ENCODE measurements around the gene RPS28.
A peak's percentile ranks its signal among the peaks of the same experiment; 100 is the strongest.
"Not testable (repeated sequence)": the region's sequence is repeated elsewhere in the genome, so short reads cannot be mapped to it uniquely, and the experiment has no call there.

Gene RPS28

DNA sequence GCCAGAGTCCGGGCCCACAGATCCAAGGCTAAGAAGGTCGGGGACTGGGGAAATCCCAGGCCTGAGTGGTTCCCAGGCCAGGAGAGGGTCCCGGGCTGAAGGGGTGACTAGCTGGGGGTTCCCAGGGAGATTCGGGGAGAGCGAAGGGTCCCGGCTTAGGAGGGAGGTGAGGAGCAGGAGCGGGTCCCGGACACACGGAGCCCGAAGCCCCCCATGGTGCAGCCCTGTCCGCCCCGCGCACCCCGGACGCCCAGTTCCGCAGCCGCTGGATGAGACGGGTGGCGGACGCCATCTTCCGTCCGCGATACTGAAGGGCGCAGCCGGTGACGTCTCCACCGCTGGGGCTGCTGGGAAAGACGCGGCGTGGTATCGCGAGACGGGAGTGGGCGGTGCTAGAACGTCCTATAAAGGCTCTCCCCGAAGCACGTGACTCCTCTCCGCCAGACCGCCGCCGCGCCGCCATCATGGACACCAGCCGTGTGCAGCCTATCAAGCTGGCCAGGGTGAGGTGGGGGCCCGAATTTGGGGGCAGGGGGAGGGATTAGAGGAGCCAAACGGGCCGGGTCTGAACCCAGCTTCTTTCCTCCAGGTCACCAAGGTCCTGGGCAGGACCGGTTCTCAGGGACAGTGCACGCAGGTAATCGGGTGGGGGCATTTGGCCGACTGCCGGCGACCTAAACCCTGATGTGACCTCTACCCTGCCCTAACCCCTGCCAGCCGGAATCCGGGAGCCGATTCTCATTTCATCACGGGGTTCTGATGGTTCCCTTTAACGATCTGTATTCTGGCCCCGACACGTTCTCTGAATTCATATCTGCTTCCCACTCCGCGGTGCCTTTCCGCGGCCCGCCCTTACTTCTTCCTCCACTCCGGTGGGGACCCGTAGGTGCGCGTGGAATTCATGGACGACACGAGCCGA lies at the start of gene RPS28, which contains the start of gene NDUFA7:
TSS of gene RPS28 (plus strand) at position 430 of the 919 bp plus-strand sequence. CDS start at position 465, 35 bp downstream.
TSS of gene NDUFA7 (minus strand) at position 309 of the 919 bp plus-strand sequence. CDS start at position 292, 17 bp downstream.
- no peak for FAIRE-seq

DNA sequence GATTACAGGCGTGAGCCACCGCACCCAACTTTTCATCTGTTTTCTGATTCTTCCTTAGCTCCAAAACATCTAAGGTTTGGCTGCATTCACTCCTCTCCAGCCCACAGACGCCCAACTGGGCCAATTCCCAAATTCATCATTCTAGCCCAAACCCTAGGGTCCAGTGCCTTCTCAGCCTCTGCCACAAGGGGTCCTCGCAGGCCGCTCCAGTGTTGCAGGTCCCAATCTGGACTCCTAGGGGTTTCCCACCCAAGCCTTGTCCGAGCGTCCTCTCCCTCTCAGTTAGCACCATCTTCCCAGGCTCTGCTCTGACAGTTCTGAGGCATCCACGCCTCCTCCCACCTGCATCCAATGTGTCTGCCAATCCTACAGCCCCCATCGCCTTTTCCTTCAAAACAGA lies 44.8 kb upstream of the RPS28 start:
- not testable (repeated sequence) for FAIRE-seq

DNA sequence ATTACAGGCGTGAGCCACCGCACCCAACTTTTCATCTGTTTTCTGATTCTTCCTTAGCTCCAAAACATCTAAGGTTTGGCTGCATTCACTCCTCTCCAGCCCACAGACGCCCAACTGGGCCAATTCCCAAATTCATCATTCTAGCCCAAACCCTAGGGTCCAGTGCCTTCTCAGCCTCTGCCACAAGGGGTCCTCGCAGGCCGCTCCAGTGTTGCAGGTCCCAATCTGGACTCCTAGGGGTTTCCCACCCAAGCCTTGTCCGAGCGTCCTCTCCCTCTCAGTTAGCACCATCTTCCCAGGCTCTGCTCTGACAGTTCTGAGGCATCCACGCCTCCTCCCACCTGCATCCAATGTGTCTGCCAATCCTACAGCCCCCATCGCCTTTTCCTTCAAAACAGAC lies 30.0 kb upstream of the RPS28 start:
- FAIRE-seq, result not testable (repeated sequence)

- no peak for FAIRE-seq
These were observed 19.0 kb upstream of the RPS28 start for GRCh38 chr19:8302357-8302691.

DNA sequence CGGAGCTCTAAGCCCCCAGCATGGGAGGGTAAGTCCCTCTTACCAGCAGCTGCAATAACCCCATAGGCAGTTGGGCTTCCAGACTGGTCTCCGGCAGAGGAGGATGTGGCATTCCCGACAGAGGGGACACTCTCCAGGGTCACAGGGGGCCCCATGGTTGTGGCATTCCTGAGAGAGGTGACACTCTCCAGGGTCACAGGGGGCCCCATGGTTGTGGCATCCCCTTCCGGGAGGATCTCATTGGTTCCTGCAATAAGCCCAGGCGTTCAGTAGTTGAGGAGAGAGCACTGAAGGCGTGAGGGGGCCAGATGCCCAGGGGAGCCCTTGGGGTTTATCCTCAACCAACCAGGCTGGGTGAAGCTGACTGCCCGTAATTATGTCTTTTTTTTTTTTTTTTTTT lies 18.6 kb upstream of the RPS28 start:
- no peak for FAIRE-seq

DNA sequence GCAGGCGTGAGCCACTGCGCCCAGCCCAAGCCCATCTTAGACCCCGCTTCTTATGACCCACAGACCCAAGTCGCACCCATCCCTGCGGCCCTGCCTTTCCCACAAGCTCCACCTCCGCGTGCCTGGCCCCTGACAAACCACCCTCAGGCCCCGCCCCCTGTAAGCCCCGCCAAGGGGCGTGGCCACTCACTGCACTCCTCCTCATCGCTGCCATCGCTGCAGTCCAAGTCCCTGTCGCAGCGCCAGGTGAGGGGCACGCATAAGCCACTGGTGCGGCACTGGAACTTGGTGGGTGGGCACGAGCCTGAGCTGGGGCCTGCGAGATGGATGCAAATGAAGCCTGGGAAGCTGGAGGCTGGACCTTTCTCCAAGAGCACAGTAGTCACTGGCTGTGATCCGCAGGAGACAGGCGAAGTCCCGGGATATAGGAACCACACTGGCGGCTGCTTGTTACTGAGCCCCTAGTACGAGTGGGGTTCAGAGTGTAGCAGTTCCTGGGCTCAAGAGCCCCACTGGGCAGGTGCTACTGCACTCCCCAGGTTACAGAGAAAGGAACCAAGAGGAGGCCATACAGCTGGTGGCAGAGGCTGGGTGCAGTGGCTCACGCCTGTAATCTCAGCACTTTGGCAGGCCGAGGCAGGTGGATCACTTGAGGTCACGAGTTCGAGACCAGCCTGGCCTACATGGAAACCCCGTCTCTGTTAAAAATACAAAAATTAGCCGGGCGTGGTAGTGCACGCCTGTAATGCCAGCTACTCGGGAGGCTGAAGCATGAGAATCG lies 16.3 kb upstream of the RPS28 start:
- no peak for FAIRE-seq

DNA sequence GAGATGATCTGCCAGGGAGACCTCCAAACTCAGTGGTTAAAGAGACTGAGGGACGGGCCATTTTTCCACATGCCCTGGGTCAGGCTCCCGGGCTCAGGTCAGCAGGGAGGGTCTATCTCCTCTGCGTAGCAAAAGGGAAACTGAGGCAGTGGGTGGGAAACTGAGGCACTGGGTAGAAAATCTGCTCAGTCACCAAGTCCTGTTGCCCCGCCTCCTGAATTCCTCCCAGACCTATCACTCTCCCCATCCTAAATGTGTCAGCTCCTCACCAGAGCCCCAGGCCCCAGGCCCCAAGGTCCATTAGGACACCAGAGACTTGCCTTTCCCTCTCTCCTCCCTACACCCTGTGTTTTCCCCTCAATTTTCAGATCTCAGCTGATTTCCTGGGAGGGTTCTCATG lies 15.5 kb upstream of the RPS28 start:
- FAIRE-seq, result no peak

DNA sequence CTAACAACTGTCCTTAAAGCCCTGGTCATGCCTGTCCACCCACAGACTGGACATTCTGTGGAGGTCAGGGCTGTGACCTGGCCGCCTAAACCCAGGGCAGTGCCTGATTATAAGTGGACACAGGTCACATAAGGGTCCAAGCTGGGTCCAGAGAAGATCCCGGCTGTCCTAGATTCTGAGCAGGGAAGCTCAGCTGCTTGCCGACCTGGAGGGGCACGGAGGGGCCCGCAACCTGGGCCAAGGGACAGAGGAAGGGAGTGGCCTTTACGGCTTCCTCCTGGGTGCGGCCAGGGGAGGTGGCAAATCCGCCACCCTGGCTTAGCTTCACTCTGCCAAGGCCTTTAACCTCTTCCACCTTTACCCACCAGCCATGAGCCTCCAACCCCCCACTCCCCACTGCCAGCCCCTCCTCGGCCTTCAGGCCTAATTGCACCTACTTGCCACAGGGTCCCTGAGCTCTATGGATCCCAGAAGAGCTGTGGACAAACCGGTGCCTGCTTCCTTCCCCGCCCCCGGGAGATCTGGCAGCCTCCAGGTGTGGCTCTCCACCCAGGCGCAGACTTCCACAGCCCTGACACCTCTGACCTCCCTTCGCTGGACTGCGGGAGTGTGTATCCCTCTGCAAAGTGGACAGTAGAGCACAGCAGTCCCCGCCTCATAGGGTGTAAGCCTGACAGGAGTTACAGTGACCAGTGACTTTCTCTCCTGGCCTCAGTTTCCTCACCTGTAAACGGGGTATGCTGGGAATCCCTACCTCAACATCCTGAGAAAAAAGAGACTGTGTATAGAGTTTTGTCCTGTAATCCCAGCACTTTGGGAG lies 14.9 kb upstream of the RPS28 start:
- FAIRE-seq, result no peak

- no peak for FAIRE-seq
These were observed 13.8 kb upstream of the RPS28 start for GRCh38 chr19:8307400-8307964.

DNA sequence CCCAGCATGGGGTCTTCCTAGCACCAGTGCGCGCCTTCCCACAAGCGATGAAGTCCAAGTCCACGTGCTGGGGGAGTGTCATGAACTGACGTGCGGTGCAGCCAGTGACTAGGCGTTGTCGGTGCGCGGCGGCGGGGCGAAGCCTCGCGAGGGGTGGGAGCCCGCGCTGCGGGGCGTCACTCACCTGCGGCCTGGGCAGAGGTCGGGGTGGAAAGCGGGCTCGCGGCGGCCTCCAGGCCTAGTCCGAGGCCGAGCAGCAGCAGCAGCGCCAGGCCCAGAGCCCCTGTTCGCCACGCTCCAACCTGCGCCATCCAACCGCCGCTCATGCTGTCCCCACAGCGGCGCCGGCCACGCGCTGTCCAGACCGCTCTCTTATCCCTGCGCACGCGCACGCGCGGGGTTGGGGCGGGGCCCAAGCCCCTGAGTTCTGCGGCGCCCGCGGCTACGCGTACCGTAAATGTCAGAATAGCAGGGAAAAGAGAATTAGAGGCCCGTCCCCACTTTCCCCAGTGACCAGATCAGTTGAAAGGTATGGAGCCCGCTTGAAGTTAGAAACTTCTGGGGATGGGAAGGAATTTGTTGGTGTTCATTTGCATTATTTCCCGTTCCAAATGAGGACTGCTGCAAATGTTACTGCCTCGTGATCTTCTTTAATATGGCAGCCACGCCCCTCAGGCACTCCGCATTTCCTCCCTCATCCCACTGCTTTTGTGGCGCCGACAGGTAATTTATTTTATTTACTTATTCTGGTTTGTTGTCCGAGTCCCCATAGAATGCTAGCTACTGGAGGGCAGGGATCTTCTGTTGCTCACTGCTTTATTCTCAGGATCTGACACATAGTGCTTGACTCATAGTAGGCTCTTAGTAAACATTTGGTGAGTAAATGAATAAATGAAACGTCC lies 13.1 kb upstream of the RPS28 start, which contains the start of gene CD320:
TSS of gene CD320 (minus strand) at position 394 of the 902 bp plus-strand sequence. CDS start at position 326, 68 bp downstream.
- peak; percentile 9 for FAIRE-seq

DNA sequence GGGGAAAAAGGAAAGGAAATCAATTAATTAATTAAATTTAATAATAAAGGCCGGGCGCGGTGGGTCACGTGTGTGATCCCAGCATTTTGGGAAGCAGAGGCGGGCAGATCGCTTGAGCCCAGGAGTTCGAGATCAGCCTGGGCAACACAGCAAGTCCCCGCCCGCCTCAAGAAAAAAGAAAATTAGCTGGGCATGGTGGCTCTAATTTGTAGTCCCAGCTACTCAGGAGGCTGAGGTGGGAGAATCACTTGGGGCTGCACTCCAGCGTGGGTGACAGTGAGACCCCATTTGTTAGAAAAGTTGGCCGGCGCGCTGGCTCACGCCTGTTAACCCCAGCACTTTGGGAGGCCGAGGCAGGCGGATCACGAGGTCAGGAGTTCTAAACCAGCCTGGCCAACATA lies 12.4 kb upstream of the RPS28 start:
- FAIRE-seq, result no peak

DNA sequence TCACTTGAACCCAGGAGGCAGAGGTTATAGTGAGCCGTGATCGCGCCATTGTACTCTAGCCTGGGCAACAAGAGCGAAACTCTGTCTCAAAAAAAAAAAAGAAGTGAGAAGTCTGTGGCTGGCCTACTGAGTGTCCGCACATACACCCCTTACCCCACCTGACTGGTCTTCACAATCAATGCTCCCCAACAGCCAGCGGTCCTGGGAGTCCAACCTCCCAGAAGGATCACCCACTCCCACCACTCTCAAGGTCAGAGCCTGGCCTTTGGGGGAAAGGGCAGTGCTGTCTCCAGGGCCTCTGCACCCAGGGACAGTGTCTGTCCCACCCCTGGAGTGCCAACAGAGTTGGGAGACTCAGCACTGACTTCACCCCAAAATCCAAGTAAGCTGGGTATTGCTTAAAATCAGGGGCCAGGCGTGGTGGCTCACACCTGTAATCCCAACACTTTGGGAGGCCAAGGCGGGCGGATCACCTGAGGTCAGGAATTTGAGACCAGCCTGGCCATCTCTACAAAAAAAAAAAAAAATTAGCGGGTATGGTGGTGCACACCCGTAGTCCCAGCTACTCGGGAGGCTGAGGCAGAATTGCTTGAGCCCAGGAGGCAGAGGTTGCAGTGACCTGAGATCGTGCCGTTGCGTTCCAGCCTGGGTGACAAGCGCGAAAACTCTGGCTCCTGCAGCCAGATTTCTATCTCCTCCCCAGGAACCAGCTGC lies 10.8 kb upstream of the RPS28 start:
- FAIRE-seq, result no peak

- FAIRE-seq, result no peak
These were observed 9.6 kb upstream of the RPS28 start for GRCh38 chr19:8311461-8312260.

- FAIRE-seq, result not testable (repeated sequence)
These were observed 6.2 kb upstream of the RPS28 start for GRCh38 chr19:8314981-8315640.

DNA sequence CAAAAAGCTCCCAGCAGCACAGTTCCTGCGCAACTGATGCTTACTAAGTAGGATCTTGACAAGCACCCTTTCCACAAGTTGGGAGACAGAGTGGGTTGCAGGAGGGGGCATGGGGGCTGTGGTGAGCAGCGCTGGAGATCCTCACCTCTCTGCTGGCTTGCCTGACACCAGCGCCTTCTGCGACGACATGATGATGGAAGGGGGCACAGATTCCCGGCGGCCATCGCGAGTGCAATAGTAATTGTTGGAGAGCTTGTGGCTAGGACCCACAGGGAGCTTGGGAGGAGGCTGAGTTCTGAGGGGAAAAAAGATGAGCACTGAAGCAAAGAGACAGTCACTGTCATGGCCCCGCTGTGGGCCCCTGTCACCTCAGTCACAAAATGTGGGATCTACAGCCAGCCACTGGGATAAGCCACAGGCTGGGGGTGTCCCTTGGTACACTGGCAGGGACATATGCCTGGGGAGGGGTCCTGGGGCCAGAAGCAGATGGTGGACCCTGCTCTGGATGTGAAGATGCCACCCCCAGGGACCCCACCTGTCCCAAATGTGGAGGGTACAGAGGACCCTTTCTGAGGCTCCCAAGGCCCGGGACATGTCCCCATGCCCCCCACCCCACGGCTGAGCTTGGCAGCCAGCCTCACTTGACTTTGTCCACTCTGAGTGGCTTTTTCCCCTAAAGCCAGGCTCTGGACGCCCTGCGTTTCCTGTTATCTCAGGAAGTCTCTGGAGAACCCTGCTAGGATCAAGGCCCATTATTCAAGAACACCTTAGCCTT lies 4.8 kb upstream of the RPS28 start:
- FAIRE-seq, result no peak

- not testable (repeated sequence) for FAIRE-seq
These were observed 2.5 kb upstream of the RPS28 start for GRCh38 chr19:8318835-8319234.

DNA sequence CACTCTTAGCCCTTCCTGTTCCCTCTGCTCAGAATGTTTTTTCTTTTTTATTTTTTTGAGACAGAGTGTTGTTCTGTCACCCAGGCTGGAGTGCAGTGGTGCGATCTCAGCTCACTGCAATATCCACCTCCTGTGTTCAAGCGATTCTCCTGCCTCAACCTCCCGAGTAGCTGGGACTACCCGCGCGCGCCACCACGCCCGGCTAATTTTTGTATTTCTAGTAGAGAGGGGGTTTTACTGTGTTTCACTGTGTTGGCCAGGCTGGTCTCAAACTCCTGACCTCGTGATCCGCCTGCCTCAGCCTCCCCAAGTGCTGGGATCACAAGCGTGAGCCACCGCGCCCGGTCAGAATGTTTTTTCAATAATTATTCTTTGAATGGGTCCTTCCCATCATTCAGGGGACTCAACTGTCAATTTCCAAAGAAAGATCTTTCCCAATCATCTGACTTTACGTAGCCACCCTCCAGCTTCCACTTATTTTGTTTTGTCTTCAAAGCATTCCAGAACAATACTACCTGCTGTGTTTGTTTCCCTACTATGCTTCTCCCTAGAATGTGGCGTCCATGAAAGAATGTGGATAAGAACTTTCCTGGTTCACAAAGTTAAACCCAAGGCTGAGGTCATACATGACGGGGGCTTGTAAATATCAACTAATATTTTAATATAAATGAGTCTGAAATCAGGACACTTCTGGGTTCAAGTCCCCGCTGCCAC lies 1.3 kb upstream of the RPS28 start:
- no peak for FAIRE-seq

All from A204.1 (cell line).